GM18508 (cell line): ENCODE data around the gene CPA5.
"Not testable (repeated sequence)": the region's sequence is repeated elsewhere in the genome, so short reads cannot be mapped to it uniquely, and the experiment has no call there.

Experiments used
- ATAC-seq: cut with Tn5 transposase; IDR thresholded peaks from one replicate; pipeline ENCODE4 v1.9.1; 2021; ENCODE audit warnings: moderate number of reproducible peaks; ENCODE audit not compliant: insufficient read depth, unreplicated experiment

CPA5 gene

GRCh38 chr7:130374507-130374906 is 29.9 kb downstream of the CPA5 start:
- ATAC-seq = no peak

- not testable (repeated sequence) for ATAC-seq
These were observed 31.8 kb downstream of the CPA5 start for GRCh38 chr7:130376461-130376860.

- ATAC-seq = no peak
These were observed 32.6 kb downstream of the CPA5 start for GRCh38 chr7:130377178-130377577.

- ATAC-seq = no peak
These were observed 34.4 kb downstream of the CPA5 start for GRCh38 chr7:130379019-130379418.

GRCh38 chr7:130379532-130379920 is 34.9 kb downstream of the CPA5 start:
- no peak for ATAC-seq

GRCh38 chr7:130379921-130380860 is 35.6 kb downstream of the CPA5 start, which contains the start of gene CPA1:
Gene CPA1 (plus strand): TSS chr7:130380494. CDS start chr7:130380521, 27 bp downstream.
- no peak for ATAC-seq

- ATAC-seq = no peak
These were observed 36.3 kb downstream of the CPA5 start for GRCh38 chr7:130380861-130381455.

GRCh38 chr7:130381468-130382312 is 37.1 kb downstream of the CPA5 start:
- no peak for ATAC-seq

GRCh38 chr7:130383187-130383980 is 38.8 kb downstream of the CPA5 start:
- ATAC-seq = no peak

- ATAC-seq = no peak
These were observed 39.8 kb downstream of the CPA5 start for GRCh38 chr7:130384371-130384801.

- no peak for ATAC-seq
These were observed 40.4 kb downstream of the CPA5 start for GRCh38 chr7:130384841-130385599.

GRCh38 chr7:130385600-130386066 is 41.0 kb downstream of the CPA5 start:
- ATAC-seq = no peak

- ATAC-seq = no peak
These were observed 42.3 kb downstream of the CPA5 start for GRCh38 chr7:130386876-130387275.

GRCh38 chr7:130387306-130387627 is 42.7 kb downstream of the CPA5 start:
- ATAC-seq = no peak

GRCh38 chr7:130387628-130388403 is 43.2 kb downstream of the CPA5 start:
- ATAC-seq = no peak

GRCh38 chr7:130388671-130389070 is 44.1 kb downstream of the CPA5 start:
- ATAC-seq = no peak

GRCh38 chr7:130390486-130390885 is 45.9 kb downstream of the CPA5 start:
- no peak for ATAC-seq

GRCh38 chr7:130393101-130393561 is 48.5 kb downstream of the CPA5 start:
- no peak for ATAC-seq
